GM10847 (cell line): ENCODE results near the gene MMP23B.

Experiments used
- POLR2A ChIP-seq: IDR thresholded peaks from 2 replicates; pipeline ENCODE4 v1.6.1; 2011; ENCODE audit not compliant: insufficient read length; ENCODE audit errors: extremely low read depth

The MMP23B gene

DNA sequence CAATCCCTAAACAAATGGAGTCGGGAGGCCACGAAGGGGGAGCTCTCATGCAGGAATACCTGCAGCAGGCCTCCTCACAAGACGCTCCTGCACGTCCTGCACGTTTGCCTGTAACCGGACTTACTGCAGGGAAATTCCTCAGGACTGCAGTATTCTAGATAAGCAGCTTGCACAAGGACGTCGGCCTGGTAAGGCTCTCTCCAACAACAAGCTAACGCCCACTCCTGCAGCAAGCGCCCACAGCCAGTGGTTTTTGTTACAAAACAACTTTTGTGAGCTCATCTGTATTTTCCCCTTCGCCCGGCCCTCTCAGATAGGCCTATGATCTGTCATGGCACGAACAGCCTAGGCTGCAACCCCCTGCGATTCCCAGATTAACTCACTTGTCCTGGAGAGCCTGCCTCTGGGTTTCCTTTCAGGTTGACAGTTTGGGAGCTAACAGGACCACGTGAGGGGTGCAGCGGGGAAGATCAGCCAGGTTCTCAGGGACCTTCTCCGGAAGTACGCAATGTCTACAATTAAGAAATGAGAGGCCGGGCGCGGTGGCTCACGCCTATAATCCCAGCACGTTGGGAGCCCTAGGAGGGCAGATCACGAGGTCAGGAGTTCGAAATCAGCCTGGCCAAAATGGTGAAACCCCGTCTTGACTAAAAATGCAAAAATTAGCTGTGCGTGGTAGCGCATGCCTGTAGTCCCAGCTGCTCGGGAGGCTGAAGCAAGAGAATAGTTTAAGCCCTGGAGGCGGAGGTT lies 17.6 kb upstream of the MMP23B start:
- TF ChIP-seq POLR2A = no peak

DNA sequence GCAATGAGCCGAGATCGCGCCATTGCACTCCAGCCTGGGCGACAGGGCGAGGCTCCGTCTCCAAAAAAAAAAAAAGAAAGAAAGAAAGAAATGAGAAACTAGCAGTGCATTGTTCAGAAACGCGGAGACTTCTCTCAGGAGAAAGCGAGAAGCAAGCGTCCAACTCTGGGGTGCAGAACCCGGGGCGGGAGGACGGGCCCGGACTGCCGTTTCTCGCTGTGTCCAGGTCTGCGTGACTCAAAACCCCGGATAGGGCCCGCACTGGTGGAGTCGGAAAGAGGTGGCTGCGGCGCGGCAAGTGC lies 17.1 kb upstream of the MMP23B start:
- no peak for TF ChIP-seq POLR2A

DNA sequence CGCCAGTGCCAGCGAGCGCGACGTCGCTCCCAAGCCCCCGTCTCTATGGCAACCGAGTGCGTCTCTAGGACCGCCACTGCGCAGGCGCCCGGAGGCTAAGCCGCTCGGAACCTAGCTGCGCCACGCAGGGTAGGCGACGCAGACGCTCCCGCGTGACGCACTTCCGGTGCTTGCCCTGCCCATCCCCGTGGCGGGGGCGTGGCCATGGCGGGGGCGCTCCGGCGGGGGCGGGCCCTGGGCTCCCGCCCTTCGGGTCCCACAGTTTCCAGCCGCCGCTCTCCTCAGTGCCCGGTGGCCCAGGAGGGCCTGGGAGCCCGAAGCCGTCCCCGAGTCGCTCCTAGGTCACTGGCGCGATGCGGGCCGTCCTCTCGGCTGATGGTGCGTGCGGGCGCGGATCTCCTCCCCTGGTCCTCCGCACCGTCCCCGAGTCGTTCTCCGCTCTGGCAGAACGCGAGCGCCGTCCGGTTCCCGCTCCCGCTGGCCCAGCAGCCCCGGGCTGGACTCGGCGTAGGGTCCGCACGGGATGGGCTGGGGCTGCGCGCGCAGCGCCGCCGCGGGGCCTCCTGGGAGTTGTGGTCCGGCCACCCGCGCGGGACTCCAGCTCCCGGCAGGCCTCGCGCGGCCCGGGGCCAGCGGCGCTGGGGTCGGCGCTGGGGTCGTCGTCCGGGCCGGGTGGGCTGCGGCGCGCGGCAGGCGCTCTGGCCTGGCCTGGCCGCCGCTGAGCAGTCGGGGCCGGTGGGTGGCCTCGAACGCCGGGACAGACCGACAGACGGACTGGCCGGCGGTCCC lies 16.5 kb upstream of the MMP23B start, which contains the start of gene MIB2:
Gene MIB2, plus strand, starts transcription at position 245 of the 789 bp plus-strand sequence. CDS start 7,953 bp downstream, outside the sequence.
- TF ChIP-seq POLR2A = peak; percentile 73

DNA sequence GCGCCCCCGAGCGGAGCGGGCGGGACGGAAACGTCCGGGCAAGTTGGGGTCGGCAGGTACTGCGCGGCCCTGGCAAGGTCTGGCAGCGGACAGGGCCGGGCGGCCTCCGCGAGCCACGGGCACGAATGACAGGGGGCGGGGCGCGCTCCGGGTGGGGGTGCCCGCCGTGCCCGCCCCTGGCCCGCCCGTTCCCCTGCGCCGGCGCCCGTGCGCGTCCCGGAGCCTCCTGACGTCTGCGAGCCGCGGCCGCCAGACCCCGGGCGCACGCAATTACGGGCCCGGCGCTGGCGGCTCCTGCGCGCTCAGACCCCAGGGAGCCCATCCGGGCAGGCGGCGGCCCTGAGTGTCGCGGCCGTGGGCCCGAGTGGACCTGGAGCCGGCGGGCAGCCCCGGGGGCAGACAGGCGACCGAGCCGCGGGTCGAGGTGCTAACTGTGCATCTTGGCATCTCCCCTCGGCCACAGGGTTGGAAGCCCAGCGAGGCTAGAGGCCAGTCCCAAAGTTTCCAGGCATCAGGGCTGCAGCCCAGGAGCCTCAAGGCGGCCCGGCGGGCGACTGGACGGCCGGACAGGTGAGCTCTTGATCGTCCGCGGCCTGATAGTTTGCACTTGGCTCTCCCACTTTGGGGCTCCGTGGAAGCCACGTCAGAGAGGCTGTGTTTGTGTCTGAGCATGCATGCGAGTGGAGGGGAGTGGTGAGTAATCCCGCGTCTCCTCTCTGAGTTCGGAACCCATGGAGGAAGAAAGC lies 15.8 kb upstream of the MMP23B start:
- no peak for TF ChIP-seq POLR2A

DNA sequence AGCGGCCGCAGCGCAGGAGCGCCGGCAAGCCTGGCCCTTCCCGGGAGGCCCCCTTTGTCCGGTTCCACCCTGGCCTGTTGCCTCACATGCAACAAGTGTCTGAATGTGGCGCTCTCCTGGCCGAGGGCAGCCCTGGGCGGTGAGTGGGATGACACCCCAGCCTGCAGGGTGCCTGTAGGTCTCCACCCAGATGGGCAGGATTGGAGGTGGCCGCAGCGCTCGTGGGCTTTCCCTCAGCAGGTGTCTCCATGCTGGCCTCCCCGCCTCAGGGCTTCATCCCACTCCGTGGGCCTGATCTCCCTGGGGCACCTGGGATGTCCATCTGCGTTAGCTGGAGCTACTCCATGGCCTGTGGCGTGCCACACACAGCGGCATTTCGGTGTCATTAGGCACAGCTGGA lies 15.1 kb upstream of the MMP23B start:
- TF ChIP-seq POLR2A = no peak

DNA sequence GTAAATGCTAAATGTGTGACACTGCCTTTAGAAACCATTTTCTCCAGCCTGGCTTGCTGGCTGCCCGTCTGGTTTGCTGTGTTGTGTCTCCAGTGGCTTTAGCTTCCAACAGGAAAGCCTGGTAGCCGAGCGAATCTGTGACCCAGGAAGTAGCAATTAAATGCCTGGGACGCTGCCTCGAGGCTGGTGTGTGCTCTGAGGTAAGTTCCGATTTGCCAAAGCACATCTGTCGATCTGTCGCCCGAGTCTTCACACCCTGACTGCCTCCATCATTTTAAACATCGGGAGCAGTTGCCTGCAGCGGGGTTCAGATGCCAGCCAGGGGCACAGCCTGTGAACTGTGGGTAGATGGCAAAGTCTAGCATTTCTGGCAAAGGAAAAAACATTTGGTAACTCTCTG lies 14.5 kb upstream of the MMP23B start:
- TF ChIP-seq POLR2A = no peak

DNA sequence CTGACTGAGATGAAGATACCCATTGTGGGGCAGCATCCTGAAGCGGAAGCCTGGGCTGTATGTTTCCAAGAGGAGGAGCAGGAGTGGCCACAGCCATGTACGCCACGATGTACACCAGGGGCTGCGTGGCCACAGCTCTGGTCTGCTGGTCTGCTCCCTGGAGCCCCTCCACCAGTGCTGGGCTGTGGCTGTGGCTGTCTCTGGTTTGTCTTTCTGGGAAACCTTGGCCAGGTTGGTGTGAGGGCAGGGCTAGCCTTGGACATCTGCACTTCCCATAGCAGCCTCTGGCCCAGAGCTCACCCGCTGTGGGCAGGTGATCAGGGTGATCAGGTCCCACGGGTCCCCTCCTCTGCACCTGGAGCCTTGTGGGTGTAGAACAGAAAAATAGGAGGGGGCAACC lies 14.0 kb upstream of the MMP23B start:
- TF ChIP-seq POLR2A = no peak

DNA sequence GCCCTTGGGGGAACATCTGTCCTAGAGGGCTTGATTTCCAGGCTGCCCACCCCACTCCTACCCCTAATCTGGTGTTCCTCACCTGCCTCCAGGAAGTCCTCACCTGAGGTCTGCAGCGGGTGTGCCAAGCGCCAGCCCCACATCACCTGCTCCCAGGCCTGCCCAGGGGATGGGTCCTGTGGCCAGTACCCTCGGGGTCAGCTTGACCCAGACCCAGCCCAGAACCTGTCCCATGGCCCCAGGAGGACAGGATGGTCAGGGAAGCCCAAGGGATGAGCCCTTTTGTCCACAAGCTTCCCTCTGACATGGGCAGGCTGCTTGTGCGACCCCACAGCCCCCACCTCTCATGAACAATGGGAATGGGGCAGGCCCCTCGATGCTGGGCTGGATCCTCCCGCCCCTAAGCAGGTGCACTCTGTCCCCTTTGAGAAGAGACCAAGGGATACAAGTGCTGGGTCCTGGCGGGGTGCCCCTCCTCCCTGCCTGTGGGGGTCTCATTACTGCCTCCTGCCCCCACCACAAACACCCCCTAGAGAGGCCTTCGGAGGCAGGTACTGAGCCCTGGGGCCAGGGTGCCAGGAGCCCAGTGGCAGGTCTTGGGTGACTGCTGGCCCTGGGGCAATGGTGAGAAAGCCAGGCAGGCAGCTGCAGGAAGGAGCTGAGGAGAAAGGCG lies 13.4 kb upstream of the MMP23B start:
- TF ChIP-seq POLR2A = no peak

DNA sequence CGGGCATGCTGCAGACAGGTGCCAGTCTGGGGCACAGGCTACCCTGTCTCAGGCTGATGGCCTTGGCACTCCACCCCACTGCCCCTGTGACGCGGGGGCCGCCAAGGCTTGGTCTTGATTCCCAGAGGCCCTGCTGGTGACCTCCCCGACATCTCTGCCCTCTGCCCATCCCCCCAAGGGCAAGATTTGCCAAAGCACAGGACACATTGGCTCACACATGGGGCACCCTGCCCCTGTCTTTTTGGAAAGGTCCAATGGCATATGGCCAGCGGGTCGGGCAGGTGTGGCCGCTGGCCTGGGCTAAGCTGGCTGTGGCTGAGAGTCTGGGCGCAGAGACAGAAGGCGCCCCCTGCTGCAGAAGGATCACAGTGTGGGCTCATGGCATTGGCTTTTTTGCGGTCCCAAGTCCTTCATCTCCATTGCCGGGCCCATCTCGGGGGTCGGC lies 12.0 kb upstream of the MMP23B start:
- TF ChIP-seq POLR2A = no peak

DNA sequence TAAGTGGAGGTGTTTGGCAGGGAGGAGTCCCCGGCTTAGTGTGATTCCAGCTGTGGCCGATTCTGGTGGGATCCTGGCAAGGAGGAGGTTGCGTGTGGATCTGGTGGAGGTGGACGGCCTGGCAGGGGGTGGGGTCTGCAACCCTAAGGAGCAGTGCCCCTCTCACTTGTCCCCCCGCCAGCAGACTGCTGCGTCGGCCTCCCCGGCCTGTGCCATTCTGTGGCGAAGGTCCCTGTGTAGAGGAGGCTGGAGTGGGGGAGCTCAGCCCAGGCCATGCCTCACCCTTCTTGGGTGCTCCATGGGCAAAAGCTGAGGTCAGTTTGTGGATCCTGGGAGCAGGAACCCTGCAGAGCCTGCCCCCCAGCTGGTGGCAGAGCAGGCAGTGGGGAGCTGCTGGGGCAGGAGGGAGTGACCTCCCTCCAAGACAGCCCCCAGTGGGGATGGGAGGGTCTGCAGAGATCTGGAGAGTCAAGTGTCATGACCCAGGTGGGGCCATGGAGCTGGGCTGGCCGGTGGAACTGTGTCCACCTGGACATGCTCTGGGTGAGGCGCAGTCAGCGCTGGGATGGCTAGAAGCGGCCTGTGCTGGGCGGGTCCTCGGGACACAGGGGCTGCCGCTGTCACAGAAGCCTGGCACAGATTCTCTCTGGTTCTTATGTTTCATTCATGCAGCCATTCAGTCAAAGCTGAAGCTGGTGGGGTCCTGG lies 11.4 kb upstream of the MMP23B start:
- TF ChIP-seq POLR2A = no peak

DNA sequence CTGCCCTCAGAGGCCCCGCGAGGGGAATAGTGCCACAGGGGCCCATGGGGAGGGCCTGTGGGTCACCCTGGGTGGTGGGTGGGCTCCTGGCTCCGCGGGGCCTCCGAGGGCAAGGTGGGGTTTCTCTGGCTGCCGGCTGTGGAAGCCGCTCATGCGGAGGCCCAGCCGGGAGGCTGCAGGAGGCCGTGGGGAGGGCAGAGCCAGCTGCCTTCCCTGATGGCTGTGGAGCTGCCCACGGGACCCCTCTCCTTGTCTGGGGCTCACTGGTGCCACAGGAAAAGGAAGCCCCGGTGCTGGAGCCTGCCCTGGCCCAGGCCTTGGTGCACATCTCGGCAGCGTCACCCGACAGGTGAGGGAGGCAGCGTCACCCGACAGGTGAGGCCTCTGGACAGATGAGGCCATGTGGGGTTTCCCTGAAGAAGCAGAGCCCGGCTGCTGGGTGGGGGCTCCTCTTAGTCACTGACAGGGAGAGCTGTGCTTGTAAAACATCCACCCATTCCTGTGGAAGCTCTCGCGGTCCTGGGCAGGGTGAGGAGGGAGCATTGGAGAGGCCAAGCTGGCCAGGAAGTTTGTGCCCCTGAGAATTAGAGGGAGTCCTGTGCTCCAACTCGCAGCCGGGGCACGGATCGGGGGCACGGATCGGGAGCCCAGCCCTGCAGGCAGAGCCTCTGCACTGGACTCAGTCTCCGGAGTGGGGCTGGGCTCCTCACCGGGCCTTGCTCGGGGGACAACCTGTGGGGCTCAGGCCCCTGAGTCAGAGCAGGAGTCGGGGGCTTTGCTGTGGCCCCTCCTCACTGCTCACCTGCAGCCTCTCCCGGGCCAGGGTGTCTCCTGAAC lies 10.6 kb upstream of the MMP23B start:
- TF ChIP-seq POLR2A = no peak

DNA sequence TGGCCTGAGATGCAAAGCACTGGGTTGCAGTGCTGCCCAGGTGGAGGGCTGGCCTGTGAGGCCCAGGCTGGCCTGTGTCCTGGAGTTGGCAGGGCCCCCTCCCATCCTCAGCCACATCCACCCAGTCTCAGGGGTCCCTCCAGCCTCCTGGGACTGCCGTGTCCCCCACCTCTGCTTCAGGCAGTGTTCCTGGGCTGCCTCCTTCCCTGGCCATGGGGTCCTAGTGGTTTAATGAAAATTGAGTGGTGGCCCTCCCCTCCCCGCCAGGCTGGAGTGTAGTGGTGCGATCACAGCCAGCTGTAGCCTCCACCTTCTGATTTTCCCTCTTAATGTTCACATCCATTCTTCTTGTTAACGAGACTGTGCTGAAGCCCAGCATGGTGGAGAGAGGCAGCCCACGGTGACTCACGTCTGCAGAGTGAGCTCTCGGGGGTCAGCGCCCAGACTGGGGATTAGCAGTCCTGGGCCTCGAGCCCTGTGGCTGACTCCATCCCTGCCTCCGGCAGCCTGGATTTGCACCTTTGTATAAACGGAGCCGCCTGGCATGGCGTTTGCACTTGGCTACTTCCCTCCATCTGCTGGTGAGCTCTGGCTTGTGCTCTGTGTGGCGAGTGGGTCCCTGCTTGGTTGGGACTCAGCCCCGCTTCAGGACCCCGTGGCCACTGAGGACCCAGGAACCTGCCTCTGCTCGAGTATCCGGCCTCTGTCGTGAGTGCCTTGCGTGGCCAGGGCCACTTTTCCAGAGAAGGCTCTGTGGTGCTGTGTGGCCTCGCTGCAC lies 9.8 kb upstream of the MMP23B start:
- no peak for TF ChIP-seq POLR2A

DNA sequence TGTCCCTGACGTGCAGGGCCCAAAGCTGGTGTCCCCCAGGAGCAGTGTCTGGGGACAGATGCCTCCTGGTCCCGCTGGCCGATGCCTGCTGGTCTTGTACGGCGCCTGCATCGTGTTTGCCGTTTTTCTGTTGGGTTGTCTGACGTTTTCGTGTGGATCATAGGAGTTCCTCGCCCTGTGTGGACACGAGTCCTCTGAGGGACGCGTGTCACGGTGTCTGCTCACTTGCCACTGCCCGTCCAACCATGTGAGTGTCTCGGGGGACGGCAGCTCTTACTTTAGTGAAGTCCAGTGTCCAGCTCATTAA lies 9.2 kb upstream of the MMP23B start:
- TF ChIP-seq POLR2A = no peak
